ENCODE measurements around the gene YBEY. TPM values are rescaled to one million over a fixed set of nuclear protein-coding genes. Genes with fewer than 3 reads are reported as not detected.
"Not testable (repeated sequence)": the region's sequence is repeated elsewhere in the genome, so short reads cannot be mapped to it uniquely, and the experiment has no call there.

The YBEY gene
- total RNA-seq, 1 donor from 2014 or later, result 11.3 TPM

- TF ChIP-seq, protein P1, sequence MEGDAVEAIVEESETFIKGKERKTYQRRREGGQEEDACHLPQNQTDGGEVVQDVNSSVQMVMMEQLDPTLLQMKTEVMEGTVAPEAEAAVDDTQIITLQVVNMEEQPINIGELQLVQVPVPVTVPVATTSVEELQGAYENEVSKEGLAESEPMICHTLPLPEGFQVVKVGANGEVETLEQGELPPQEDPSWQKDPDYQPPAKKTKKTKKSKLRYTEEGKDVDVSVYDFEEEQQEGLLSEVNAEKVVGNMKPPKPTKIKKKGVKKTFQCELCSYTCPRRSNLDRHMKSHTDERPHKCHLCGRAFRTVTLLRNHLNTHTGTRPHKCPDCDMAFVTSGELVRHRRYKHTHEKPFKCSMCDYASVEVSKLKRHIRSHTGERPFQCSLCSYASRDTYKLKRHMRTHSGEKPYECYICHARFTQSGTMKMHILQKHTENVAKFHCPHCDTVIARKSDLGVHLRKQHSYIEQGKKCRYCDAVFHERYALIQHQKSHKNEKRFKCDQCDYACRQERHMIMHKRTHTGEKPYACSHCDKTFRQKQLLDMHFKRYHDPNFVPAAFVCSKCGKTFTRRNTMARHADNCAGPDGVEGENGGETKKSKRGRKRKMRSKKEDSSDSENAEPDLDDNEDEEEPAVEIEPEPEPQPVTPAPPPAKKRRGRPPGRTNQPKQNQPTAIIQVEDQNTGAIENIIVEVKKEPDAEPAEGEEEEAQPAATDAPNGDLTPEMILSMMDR (IDR thresholded peaks at IDR 0.05), result no peak
- TF ChIP-seq POLR2A (IDR thresholded peaks at IDR 0.05) (no peak), POLR2AphosphoS5 (IDR thresholded peaks at IDR 0.05; ENCODE audit: insufficient read depth in 1 of 2, low read depth in 1 of 2) (no peak)
- intact Hi-C loops (cut with DNase I), result no loop called here
Observed at GRCh38 chr21:46308431-46308830, 22.3 kb downstream of the YBEY start.

DNA sequence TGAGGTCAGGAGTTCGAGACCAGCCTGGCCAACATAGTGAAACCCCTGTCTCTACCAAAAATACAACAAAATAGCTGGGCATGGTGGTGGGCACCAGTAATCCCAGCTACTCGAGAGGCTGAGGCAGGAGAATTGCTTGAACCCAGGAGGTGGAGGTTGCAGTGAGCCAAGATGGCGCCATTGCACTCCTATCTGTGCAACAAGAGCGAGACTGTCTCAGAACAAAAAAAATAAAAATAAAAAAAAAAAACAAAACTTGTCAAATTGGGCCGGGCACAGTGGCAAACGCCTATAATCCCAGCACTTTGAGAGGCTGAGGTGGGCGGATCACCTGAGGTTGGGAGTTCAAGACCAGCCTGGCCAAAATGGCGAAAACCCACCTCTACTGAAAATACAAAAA is 24.1 kb downstream of the YBEY start:
- H3K4me3 ChIP-seq; H3K9me3 ChIP-seq; H3K27me3 ChIP-seq; H3K36me3 ChIP-seq; H3K4me1 ChIP-seq; DNase-seq (ENCODE audit: extremely low spot score in 2 of 2); intact Hi-C loops (cut with DNase I); H3K27ac ChIP-seq: not testable (repeated sequence)

More at GRCh38 chr21:46308431-46308830, 22.3 kb downstream of the YBEY start:
- Histone ChIP-seq H3K9me3 (no peaks in the 10 kb centered on the region), H3K4me3 (no peak overlapping the region), H3K27me3 (no peaks in the 10 kb centered on the region), H3K27ac (no peak overlapping the region), H3K36me3 (no peaks in the 10 kb centered on the region), H3K4me1 (no peaks in the 10 kb centered on the region)
- DNase-seq (ENCODE audit: extremely low spot score in 2 of 2), result no peak

GRCh38 chr21:46311568-46311967 is 25.4 kb downstream of the YBEY start:
- H3K4me3 ChIP-seq, result no peak overlapping the region
- TF ChIP-seq POLR2AphosphoS5 (IDR thresholded peaks at IDR 0.05; ENCODE audit: insufficient read depth in 1 of 2, low read depth in 1 of 2), result no peak
- no peak for TF ChIP-seq POLR2A (IDR thresholded peaks at IDR 0.05)
- TF ChIP-seq, protein P1 (IDR thresholded peaks at IDR 0.05), result no peak
- intact Hi-C loops (cut with DNase I), result no loop called here

DNA sequence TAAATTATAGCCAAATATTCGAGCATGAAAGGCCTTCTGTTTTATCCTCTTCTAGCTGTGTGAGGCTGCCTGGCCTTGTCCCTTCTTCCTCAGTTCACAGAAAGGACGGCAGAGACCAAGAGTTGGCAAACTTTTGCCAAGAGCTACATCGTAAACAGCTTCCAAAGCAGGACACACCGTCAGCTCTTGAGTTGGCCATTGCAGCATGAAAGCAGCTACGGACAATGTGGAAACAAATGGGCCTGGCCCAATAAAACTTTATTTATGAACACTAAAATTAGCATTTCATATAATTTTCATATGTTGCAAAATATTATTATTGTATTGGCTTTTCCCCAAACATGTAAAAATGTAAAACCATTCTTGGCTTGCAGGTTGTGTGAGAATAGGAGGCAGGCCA is 26.8 kb downstream of the YBEY start:
- TF ChIP-seq, protein P1 (IDR thresholded peaks at IDR 0.05), result no peak
- TF ChIP-seq POLR2AphosphoS5 (IDR thresholded peaks at IDR 0.05; ENCODE audit: insufficient read depth in 1 of 2, low read depth in 1 of 2), result no peak
- no peak for TF ChIP-seq POLR2A (IDR thresholded peaks at IDR 0.05)
- H3K36me3 ChIP-seq, result no peaks in the 10 kb centered on the region
- H3K27me3 ChIP-seq, result no peaks in the 10 kb centered on the region
- H3K9me3 ChIP-seq, result no peaks in the 10 kb centered on the region
- no peak overlapping the region for H3K27ac ChIP-seq
- no peaks in the 10 kb centered on the region for H3K4me1 ChIP-seq
- no peak overlapping the region for H3K4me3 ChIP-seq
- intact Hi-C loops (cut with DNase I), result no loop called here
- no peak for DNase-seq (ENCODE audit: extremely low spot score in 2 of 2)

More at GRCh38 chr21:46311568-46311967, 25.4 kb downstream of the YBEY start:
- no peaks in the 10 kb centered on the region for H3K36me3 ChIP-seq
- H3K27me3 ChIP-seq, result no peaks in the 10 kb centered on the region
- no peak for DNase-seq (ENCODE audit: extremely low spot score in 2 of 2)
- no peaks in the 10 kb centered on the region for H3K9me3 ChIP-seq
- no peaks in the 10 kb centered on the region for H3K4me1 ChIP-seq
- no peak overlapping the region for H3K27ac ChIP-seq

GRCh38 chr21:46314441-46315020 is 28.4 kb downstream of the YBEY start:
- TF ChIP-seq, protein P1 (IDR thresholded peaks at IDR 0.05), result no peak
- TF ChIP-seq POLR2AphosphoS5 (IDR thresholded peaks at IDR 0.05; ENCODE audit: insufficient read depth in 1 of 2, low read depth in 1 of 2), result no peak
- no peak for TF ChIP-seq POLR2A (IDR thresholded peaks at IDR 0.05)
- Histone ChIP-seq H3K4me3 (no peak overlapping the region), H3K4me1 (no peaks in the 10 kb centered on the region), H3K27me3 (no peaks in the 10 kb centered on the region), H3K9me3 (no peaks in the 10 kb centered on the region), H3K36me3 (no peaks in the 10 kb centered on the region), H3K27ac (no peak overlapping the region)
- intact Hi-C loops (cut with DNase I), result no loop called here
- no peak for DNase-seq (ENCODE audit: extremely low spot score in 2 of 2)

Measured in vagina (tissue), 2 donors.